NB4 (cell line): ENCODE measurements around the gene ARHGAP26.

Source experiments
- MYC ChIP-seq: IDR thresholded peaks from 2 replicates; pipeline ENCODE4 v1.6.1; 2011; ENCODE audit warnings: low read depth, low read length
- POLR2A ChIP-seq: IDR thresholded peaks from 2 replicates; pipeline ENCODE4 v1.6.1; 2011; ENCODE audit warnings: mild to moderate bottlenecking; ENCODE audit not compliant: insufficient read length; ENCODE audit errors: extremely low read depth
- TF ChIP-seq, protein P1 (sequence below): IDR thresholded peaks from one replicate; pipeline ENCODE4 v1.5.1; 2012; ENCODE audit warnings: low read depth, low read length
- TF ChIP-seq, protein P2 (sequence below): IDR thresholded peaks from 2 replicates; pipeline ENCODE4 v1.6.1; 2011; ENCODE audit warnings: low read depth, low read length

- TF ChIP-seq POLR2A, result no peak
- TF ChIP-seq, protein P1, sequence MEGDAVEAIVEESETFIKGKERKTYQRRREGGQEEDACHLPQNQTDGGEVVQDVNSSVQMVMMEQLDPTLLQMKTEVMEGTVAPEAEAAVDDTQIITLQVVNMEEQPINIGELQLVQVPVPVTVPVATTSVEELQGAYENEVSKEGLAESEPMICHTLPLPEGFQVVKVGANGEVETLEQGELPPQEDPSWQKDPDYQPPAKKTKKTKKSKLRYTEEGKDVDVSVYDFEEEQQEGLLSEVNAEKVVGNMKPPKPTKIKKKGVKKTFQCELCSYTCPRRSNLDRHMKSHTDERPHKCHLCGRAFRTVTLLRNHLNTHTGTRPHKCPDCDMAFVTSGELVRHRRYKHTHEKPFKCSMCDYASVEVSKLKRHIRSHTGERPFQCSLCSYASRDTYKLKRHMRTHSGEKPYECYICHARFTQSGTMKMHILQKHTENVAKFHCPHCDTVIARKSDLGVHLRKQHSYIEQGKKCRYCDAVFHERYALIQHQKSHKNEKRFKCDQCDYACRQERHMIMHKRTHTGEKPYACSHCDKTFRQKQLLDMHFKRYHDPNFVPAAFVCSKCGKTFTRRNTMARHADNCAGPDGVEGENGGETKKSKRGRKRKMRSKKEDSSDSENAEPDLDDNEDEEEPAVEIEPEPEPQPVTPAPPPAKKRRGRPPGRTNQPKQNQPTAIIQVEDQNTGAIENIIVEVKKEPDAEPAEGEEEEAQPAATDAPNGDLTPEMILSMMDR, result no peak
- TF ChIP-seq, protein P2, sequence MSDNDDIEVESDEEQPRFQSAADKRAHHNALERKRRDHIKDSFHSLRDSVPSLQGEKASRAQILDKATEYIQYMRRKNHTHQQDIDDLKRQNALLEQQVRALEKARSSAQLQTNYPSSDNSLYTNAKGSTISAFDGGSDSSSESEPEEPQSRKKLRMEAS, result no peak
- no peak for TF ChIP-seq MYC
Measured at GRCh38 chr5:143161885-143162540, 391.8 kb downstream of the ARHGAP26 start.
